ENCODE results near the gene LMAN1L.

The LMAN1L gene

DNA sequence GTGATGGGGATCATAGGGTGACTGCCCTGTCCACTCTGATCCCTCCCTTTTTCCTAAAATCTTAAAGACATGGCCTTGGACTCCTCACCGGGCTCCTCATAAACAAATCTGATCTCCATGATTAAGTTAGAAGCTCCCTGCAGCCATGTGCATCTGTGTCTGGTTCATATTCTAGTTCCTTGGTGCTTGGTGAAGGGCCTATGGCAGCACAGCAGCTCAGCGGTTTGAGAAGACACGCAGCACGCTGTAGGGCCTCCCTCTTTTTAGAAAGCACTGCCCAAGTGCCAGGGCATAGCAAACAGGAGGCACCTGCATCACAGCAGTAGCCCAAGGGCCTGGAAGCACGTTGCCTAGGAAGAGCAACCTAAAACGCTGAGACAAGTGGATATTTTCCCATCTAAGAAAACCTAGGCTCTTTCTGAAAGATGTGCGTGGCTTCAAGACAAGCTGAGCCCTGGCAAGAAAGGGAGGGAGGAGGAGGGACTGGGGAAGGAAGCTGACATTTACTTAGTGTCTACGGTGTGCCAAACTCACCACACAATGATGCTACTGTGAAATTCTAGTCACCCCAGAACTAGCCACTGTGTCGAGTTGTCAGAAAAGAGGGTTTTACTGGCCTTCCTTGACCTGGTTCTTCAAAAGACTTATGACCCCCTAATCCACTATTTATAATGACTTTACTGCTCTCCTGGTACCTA lies 45.2 kb downstream of the LMAN1L start:
- DNase-seq (ENCODE audit: low read depth, low spot score), result no peak

DNA sequence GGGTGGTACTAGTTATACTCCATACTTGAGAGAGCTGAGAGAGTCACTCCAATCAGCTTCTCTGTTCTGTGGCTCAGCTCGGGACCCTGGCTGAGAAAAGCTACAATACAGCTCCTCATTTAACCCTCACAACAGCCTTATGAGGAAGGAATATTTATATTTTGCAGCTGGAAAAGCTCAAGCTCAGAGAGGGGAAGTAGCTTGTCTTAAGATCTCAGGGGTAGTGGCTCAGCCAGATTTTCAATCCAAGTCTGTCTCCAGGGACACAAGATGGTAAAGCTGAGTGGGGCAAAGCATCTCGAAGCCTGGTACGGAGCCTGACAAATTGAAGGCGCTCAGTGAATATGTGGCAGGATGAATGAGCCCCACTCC lies 45.7 kb downstream of the LMAN1L start:
- no peak for DNase-seq (ENCODE audit: low read depth, low spot score)

DNA sequence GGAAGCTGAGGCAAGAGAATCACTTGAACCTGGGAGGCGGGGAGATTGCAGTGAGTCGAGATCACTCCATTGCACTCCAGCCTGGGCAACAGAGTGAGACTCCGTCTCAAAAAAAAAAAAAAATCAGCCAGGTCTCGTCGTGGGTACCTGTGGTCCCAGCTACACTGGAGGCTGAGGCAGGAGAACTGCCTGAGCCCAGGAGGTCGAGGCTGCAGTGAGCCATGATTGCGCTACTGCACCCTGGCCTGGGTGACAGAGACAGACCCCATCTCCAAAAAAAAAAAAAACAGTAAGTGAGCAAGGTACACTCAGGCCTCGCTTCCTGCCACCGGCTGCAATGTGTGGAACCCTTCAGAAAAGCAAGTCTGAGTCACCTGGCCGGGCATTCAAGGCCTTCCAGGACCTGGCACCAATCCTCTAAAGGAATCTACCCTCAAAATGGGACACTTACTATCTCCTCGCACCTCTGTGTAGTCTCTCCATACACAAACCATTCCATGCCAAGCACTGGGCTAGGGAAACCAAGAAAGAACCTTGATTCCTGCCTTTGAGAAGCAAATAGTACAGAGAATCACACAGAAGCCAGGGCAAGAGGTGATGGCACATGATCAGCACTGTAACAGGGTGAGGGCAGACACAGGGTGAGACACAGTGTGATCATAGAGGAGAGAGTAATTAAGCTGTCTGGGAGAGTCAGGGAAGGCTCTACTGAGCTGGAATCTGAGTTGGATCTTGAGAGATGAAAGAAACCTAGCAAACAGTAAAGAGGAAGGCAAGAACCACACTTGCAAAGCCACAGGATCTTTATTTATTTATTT lies 50.8 kb downstream of the LMAN1L start:
- no peak for DNase-seq (ENCODE audit: low read depth, low spot score)

DNA sequence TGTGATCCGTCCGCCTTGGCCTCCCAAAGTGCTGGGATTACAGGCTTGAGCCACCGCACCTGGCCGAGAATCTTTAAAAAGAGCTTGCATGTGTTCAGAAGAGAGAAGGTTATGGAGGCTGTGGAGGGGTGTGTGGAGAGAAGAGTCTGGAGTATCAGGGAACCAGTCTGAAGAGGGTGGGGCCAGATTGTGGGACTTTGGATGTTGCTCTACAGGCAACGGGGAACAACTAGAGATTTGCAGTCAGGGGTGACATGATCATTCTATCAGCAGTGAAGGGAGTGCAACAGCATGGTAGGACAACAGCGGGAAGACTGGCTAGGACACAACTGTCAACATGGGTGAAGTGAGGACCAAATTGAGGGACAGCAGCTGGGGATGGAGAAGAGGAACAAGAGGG lies 51.7 kb downstream of the LMAN1L start:
- no peak for DNase-seq (ENCODE audit: low read depth, low spot score)

DNA sequence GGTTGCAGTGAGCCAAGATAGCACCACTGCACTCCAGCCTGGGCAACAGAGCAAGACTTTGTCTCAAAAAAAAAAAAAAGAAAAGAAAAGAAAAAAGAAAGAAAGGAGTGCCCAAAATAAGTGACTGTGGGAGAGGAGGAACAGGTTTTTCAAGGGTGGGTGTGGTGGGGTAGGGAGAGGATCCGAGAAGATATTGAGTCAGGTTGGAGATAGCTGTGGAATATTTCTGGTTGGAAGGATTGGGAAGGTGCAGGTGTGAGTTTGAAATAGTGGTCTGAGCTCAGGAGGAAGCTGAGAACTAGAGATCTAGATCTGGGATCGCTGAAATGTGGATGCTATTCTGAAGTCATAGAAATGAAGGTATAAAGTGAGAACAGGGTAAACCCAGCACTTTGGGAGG lies 52.7 kb downstream of the LMAN1L start:
- no peak for DNase-seq (ENCODE audit: low read depth, low spot score)

DNA sequence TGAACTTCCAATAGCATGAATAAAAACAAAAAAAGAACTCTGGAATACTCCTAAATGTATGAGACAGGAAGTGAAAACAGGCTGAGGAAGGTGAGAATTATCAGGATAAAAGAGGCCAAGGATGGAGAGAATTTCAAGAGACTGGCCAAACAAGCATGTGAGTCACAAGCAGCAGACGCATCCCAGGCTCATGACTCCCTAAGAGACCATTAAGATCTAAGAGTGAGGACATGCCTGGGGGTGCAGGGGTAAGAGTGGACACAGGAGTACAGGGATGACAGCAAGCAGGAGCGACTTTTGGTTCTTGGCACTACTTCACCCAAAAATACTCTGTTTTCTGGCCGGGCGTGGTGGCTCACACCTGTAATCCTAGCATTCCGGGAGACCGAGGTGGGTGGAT lies 53.5 kb downstream of the LMAN1L start:
- no peak for DNase-seq (ENCODE audit: low read depth, low spot score)

DNA sequence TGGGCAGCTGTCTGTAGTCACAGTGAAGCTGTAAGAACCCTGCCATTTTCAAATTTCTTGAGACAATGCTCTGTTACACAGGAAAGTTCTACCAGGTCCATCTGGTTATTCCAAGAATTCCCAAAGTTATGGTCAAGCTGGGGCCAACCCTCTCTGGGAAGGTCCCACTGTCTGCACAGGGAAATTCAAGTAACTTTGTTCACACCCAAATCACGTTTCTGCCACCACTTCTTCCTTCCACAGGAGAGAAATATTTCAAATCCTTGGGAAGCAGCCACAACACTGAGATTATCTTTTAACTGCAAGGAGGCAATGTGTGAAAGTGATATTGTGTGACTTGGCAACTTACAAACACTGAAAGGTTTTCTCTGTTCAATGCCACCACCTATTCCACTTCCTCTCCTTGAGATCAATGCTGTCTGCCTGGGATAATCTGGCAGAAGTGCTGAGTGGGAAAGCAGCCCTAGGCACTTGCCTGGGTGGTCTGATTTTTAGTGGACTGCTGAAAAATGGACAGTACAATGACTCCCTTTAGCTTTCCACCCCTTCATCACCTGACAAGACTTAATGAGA lies 54.9 kb downstream of the LMAN1L start:
- no peak for DNase-seq (ENCODE audit: low read depth, low spot score)

DNA sequence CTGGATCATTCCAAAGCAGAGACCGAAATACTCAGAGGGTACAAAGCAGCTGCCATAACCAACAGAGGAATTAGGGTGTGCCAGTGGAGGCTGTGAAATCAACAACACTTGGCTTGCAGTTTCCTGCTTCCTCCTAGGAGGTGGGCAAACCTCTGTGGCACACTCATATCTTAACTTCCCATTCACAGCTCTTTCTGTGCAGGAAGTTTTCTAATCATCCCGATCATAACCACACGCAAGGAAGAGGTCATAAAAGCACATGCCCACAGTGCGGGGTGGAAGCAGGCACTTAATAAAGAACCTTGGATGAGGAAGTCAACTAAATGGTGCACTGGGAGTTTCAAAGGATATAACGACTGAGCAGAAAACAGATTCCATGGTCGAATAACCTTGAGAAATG lies 55.4 kb downstream of the LMAN1L start:
- DNase-seq (ENCODE audit: low read depth, low spot score), result no peak

DNA sequence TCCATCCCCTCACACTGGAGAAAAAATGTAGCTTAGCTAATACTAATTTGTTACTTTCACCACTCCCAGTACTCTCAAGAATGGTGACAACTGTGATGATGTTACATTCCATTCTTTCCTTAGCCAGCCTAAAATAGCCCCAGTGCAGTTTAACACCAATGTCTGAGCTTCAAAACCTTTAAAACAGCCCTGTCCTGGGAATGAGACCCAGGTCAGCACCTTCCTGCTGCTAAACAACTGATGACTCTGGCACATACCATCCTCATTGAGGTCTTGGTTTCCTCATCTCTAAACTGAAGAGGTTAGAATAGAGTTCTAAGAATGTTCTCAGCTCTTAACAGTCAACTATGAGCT lies 56.7 kb downstream of the LMAN1L start:
- DNase-seq (ENCODE audit: low read depth, low spot score), result no peak

DNA sequence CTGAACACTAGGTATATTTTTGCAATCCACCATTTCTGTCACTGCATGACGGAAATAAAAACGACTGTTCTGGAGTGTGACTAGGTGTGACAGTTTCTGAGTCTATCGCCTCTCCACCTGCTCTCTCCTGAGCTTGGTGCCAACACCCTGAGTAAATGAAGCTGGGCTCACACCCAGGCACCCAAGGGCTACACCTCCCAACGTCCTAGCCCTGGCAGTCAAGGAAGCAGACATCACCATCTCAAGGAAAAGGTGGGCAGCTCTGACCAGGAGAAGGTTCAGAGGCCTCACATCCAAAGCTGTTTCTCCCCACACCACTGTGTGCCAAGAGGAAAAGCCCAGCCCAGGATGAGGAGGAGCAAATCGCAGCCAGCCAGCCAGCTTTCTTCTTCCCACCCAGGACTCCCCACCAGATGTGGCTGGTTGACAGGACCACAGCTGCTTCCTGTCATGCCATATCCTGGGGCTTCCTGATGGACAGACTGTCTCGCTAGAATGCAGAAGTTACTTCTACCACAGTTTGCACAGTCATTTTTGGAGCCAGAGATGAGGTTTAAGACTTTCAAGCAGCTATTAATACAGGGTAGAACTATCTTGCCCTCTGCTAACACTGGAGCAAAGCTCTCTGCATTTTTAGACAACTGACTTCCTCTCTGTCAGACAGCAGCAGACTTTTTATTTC lies 57.2 kb downstream of the LMAN1L start:
- no peak for DNase-seq (ENCODE audit: low read depth, low spot score)

DNA sequence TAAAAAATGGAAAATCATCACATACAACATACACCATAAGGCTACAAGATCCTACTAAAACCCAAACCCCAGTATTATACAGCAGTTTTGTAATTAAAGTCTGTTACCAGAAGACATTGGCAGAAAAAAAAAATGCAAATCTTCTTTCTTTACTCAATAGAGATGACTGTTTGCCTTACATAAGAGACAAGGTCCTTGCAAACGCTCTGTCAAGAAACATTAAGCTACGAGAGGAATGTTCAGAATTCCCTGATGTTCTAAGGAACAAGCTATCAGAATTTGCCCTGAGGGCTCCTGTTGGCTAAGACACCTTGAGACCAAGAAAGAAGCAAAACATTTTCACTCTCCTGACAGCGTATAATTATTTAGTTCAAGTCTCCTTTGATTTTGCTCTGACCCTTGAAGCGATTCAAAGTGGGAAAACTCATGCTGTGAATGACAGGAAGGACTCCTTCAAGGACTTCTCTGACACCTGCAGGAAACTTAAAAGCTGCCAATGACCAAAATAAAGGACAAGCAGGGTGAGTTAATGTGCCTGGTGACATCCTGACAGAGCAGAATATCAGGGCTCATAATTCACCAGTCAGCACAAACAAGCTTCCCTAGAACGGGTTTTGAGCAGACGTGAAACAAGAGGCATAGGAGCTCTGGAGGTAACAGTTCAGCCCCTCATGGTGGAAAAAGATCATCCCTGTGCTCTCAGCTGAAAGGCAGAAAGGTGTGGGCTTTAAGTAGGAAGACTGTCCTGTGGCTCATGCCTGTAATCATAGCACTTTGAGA lies 58.0 kb downstream of the LMAN1L start:
- no peak for DNase-seq (ENCODE audit: low read depth, low spot score)

DNA sequence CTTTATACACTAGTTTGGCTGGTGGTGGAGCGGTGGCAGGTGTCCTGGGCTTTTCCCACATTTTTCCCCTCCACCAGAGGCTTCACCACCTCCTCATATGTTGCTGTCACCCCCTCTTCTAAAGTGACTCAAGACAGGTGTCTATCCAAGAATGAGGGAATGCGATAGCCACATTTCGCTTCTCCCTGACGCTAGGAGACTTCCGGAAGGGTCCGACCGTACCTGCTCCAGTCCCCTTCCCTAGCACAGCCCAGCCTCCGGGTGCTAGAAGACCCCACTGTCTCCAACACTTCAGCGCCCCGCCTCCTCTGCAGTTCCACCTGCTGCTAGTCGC lies 60.0 kb downstream of the LMAN1L start:
- DNase-seq (ENCODE audit: low read depth, low spot score), result no peak

DNA sequence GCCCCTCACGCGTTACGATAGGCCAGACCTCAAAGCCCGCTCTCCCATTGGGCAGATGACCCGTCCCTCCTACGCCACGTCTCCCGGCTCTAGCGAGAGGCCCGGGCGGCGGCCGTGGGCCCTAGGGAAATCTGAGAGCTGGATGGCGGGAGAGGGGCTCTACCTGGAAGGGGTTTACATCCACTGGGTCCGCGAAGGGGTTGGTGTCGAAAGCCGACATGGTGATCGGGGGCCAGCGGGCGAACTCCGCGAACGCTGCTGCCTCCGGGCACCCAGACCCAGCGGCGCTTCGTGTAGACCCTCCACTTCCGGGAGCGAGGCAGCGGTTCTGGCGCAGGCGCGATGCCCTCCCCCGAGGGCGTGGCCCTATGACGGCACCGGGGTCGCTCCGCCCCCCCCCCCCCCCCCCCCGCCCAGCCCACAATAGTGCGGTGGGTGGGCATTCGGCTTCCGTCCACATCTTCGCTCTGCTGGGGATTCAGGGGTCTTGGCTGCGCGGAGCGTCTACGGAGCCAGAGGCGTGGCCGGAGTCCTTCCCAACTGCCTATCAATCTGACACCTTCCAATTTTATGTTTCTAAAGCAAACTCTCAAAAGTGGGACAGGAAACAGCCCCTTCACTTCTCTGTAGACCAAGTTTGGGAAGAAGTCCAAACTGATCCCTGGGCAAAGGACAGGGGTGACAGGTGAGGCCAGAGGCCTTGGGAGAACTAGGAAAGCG lies 60.6 kb downstream of the LMAN1L start, which contains the start of gene SCAMP2:
Gene SCAMP2 (minus strand): TSS at position 330 of the 720 bp plus-strand sequence. CDS start 110 bp downstream, at position 220.
- peak; percentile 82 for DNase-seq (ENCODE audit: low read depth, low spot score)

DNA sequence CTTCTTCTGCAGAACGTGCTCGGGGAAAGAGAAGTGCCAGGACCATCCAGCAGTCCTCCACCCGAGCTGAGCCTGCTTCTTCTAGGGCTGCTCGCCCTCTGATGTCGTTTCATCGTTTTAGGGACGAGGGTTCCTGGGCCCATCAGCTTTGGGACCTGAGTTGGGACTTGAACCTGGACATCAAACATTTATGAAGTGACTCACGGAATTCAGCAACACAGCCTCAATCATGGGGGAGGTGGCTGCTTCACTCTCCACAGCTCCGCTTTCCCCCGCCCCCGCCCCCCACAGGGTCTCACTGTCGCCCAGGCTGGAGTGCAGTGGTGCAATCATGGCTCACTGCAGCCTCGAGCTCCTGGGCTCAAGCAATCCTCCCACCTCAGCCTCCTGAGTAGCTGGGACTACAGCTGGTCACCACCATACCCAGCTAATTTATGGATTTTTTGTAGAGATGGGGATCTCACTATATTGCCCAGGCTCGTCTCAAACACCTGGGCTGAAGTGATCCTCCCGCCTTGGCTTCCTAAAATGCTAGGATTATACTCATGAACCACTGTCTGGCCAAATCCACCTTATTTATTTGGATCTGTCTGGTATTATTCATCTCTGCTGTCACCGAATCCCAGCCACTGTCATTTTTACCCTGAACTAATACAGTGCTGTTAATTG lies 61.3 kb downstream of the LMAN1L start:
- no peak for DNase-seq (ENCODE audit: low read depth, low spot score)
